ENCODE data around the gene NELL1.

NELL1 gene

DNA sequence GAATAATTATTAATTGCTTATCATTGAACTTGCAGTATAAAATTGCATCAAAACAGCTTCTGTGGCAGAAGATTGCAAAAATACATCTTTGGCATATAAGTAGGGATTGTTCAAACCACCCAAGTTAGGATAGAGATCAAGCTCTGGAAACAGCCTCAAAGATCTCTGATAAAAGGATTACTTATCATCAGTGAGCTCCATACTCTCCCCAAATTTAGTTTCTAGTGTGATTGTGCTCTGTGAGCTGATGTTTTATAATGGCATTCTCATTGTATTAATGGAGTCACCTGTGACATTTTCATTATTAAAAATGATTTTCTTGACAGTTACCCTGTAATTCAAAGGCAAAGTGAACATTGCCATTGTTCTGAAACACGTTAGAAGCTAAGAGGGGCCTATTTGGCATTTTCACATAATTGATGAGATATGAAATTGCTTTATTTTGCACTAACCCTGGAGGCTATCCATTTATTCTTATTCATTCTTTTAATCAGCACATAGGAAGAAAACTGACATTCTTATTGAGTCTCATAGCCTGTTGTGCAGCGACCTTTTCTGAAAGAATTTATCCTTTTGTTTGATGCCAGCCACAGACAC is 897.2 kb downstream of the NELL1 start:
- no peaks in the 10 kb centered on the region for H3K9me3 Mint-ChIP-seq
- peaks cover under 1% of the 10 kb centered on the region for H3K27me3 Mint-ChIP-seq (ENCODE audit: low read depth, poor library complexity)
- DNase-seq = no peak
- H3K36me3 Mint-ChIP-seq (ENCODE audit: low read depth) = no peaks in the 10 kb centered on the region
- H3K27ac Mint-ChIP-seq = no peak overlapping the region
- no peaks in the 10 kb centered on the region for H3K4me1 Mint-ChIP-seq
- no peak overlapping the region for H3K4me3 Mint-ChIP-seq
- TF ChIP-seq, protein P1, sequence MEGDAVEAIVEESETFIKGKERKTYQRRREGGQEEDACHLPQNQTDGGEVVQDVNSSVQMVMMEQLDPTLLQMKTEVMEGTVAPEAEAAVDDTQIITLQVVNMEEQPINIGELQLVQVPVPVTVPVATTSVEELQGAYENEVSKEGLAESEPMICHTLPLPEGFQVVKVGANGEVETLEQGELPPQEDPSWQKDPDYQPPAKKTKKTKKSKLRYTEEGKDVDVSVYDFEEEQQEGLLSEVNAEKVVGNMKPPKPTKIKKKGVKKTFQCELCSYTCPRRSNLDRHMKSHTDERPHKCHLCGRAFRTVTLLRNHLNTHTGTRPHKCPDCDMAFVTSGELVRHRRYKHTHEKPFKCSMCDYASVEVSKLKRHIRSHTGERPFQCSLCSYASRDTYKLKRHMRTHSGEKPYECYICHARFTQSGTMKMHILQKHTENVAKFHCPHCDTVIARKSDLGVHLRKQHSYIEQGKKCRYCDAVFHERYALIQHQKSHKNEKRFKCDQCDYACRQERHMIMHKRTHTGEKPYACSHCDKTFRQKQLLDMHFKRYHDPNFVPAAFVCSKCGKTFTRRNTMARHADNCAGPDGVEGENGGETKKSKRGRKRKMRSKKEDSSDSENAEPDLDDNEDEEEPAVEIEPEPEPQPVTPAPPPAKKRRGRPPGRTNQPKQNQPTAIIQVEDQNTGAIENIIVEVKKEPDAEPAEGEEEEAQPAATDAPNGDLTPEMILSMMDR (IDR thresholded peaks at IDR 0.05) = no peak

GRCh38 chr11:21567645-21568290 is 898.4 kb downstream of the NELL1 start:
- TF ChIP-seq, protein P1 (IDR thresholded peaks at IDR 0.05) = no peak
- no peak overlapping the region for H3K27ac Mint-ChIP-seq
- no peaks in the 10 kb centered on the region for H3K9me3 Mint-ChIP-seq
- H3K4me1 Mint-ChIP-seq = no peaks in the 10 kb centered on the region
- no peak for DNase-seq
- H3K4me3 Mint-ChIP-seq = no peak overlapping the region
- no peaks in the 10 kb centered on the region for H3K27me3 Mint-ChIP-seq (ENCODE audit: low read depth, poor library complexity)
- H3K36me3 Mint-ChIP-seq (ENCODE audit: low read depth) = no peaks in the 10 kb centered on the region

- H3K36me3 Mint-ChIP-seq (ENCODE audit: low read depth) = no peaks in the 10 kb centered on the region
- no peak overlapping the region for H3K27ac Mint-ChIP-seq
- H3K4me3 Mint-ChIP-seq = no peak overlapping the region
- H3K27me3 Mint-ChIP-seq (ENCODE audit: low read depth, poor library complexity) = peaks cover 5% of the 10 kb centered on the region
- H3K4me1 Mint-ChIP-seq = no peaks in the 10 kb centered on the region
- no peaks in the 10 kb centered on the region for H3K9me3 Mint-ChIP-seq
- no peak for DNase-seq
- TF ChIP-seq, protein P1 (IDR thresholded peaks at IDR 0.05) = no peak
These were observed 902.8 kb downstream of the NELL1 start for GRCh38 chr11:21572210-21572609.

DNA sequence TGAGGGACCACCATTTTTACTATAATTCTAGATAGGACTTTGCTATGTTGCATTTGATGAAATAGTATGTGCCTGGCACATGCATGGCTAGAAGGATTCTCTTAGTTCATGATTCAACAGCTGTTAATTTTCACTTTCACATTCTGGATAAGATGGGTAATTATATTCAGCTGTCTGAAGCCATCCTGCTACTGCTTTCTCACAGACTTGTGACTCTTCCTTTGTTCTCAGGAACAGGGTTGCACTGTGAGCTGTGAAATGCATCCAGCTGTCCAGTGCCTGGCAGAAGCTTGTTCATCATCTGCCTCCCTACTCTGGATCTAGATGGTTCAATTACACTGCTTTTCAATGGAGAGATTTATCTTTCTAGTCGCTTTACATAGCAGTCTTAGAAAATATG is 913.4 kb downstream of the NELL1 start:
- TF ChIP-seq, protein P1 (IDR thresholded peaks at IDR 0.05) = no peak
- Mint-ChIP-seq H3K27ac (no peak overlapping the region), H3K4me1 (no peaks in the 10 kb centered on the region), H3K36me3 (ENCODE audit: low read depth) (no peaks in the 10 kb centered on the region), H3K27me3 (ENCODE audit: low read depth, poor library complexity) (peaks cover 6% of the 10 kb centered on the region), H3K9me3 (no peaks in the 10 kb centered on the region), H3K4me3 (no peak overlapping the region)
- DNase-seq = no peak

DNA sequence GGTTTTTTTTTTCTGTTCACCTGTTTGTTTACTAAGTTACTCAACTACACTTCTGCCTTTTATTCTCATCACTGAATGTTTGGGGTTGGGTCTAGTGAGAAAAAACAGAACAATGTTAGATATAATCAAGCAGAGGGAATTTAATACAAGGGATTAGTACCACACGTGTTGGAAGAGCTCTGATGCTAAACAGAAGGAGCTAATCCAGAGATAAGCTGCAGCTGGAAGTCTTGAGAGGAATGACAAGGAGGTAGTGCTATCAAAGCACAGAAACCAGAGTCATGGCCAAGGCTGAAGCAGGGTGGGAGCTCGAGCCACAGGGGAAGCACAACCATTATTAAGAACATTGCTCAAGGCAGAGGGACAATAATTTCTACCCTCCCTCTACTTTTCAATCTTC is 919.4 kb downstream of the NELL1 start:
- no peaks in the 10 kb centered on the region for H3K4me1 Mint-ChIP-seq
- TF ChIP-seq, protein P1 (IDR thresholded peaks at IDR 0.05) = no peak
- H3K9me3 Mint-ChIP-seq = peaks cover 5% of the 10 kb centered on the region
- H3K27me3 Mint-ChIP-seq (ENCODE audit: low read depth, poor library complexity) = no peaks in the 10 kb centered on the region
- H3K4me3 Mint-ChIP-seq = no peak overlapping the region
- H3K27ac Mint-ChIP-seq = no peak overlapping the region
- no peak for DNase-seq
- H3K36me3 Mint-ChIP-seq (ENCODE audit: low read depth) = no peaks in the 10 kb centered on the region

- peaks cover 8% of the 10 kb centered on the region for H3K27me3 Mint-ChIP-seq (ENCODE audit: low read depth, poor library complexity)
- H3K9me3 Mint-ChIP-seq = peaks cover 4% of the 10 kb centered on the region
- H3K4me1 Mint-ChIP-seq = no peaks in the 10 kb centered on the region
- no peak for DNase-seq
- no peak overlapping the region for H3K27ac Mint-ChIP-seq
- H3K36me3 Mint-ChIP-seq (ENCODE audit: low read depth) = no peaks in the 10 kb centered on the region
- TF ChIP-seq, protein P1 (IDR thresholded peaks at IDR 0.05) = no peak
- no peak overlapping the region for H3K4me3 Mint-ChIP-seq
These were observed 933.3 kb downstream of the NELL1 start for GRCh38 chr11:21602699-21603098.
